Hair follicle dermal papilla cell (primary cell): Measurements from ENCODE around the gene PATE3. TPM values are rescaled to one million over a fixed set of nuclear protein-coding genes. Genes with fewer than 3 reads are reported as not detected.

Experiments used
- total RNA-seq: library from RNA; depleted of rRNA; stranded (reverse); fragments of >200 nt; gene quantifications from 2 replicates; pipeline ENCODE4 v1.2.3, GENCODE V29; 2012

Gene PATE3
- not detected in 2 replicates for total RNA-seq

DNA sequence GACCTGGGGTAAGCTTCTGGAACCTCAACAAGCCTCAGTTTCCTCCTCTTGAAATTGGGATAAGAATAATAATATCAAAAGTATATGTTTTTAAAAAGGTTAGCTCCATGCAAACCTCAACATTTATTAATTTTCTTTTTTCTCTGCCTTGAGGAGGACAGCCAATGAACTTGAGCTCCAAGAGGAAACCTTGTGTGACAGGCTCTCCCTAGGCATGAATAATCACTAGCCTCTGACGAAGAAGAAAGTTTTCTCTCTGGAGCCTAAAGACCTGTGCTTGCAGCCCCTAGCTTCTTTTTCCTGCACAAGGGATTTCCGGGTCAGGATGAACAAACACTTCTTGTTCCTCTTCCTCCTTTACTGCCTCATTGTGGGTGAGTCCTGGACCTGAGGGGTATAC is at the start of gene PATE3:
TSS of gene PATE3 (plus strand) at position 301 of the 400 bp plus-strand sequence. CDS start at position 326, 25 bp downstream.

DNA sequence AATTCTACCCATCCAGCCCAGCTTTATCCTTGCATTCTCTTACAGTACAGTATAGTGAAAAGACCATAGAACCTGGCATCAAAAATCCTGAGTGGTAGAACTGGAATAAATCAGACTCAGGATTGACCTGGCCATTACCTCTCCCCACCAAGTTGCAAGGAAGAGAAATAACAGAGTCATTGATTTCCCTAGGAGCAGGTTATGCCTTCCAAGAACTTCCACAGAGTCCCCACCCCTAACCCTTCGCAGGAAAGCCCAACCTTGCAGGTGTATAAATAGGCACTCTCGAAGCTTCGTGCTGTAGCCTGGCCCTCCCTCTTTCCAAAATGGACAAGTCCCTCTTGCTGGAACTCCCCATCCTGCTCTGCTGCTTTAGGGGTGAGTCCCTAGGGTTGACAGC is 41.9 kb upstream of the PATE3 start, which contains the start of gene PATE1:
TSS of gene PATE1 (plus strand) at position 301 of the 400 bp plus-strand sequence. CDS start at position 327, 26 bp downstream.

GRCh38 chr11:125778728-125779127 is 9.2 kb upstream of the PATE3 start, which contains the start of gene PATE2:
TSS of gene PATE2 (minus strand) at chr11:125778828. CDS start at chr11:125778773, 55 bp downstream.

DNA sequence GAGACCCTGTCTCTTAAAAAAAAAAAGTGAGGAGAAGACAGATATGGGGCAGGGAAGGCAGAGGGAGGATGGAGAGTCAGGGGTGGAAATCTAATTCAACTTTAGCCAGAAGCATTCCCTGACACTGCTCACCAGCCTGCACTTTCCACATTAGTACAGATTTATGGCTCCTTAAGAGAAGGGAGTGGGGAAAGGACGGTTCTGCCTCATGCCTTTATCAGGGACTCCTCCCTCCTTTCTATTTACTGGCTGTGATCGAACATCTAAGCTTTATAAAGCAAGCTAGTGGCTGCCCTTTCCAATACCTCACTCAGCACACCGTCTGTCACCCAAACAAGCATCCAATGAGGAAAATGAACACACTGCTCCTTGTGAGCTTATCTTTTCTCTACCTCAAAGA is 45.1 kb downstream of the PATE3 start, which contains the start of gene PATE4:
TSS of gene PATE4 (plus strand) at position 301 of the 400 bp plus-strand sequence. CDS start at position 345, 44 bp downstream.

Other genes with a start within 250 kb of the PATE3 start
- 65.8 and 70.9 TPM in 2 replicates for gene EI24, start 218.7 kb upstream of the PATE3 start, total RNA-seq
- gene STT3A, start 195.3 kb upstream of the PATE3 start, total RNA-seq: 249 and 266 TPM in 2 replicates
- 20.4 and 25.0 TPM in 2 replicates for gene CHEK1, start 163.0 kb upstream of the PATE3 start, total RNA-seq
- gene ACRV1, start 107.3 kb upstream of the PATE3 start, total RNA-seq: not detected in 2 replicates
- not detected in 2 replicates for gene PATE1, start 41.8 kb upstream of the PATE3 start, total RNA-seq
- not detected in 2 replicates for gene PATE2, start 9.3 kb upstream of the PATE3 start, total RNA-seq
- not detected in 2 replicates for gene PATE4, start 45.2 kb downstream of the PATE3 start, total RNA-seq
- gene HYLS1, start 99.5 kb downstream of the PATE3 start, total RNA-seq: 5.8 and 7.3 TPM in 2 replicates
- 8.3 and 10.7 TPM in 2 replicates for gene PUS3, start 115.1 kb downstream of the PATE3 start, total RNA-seq
- gene DDX25, start 116.4 kb downstream of the PATE3 start, total RNA-seq: 0.16 TPM in 1 of 2 replicates, not detected in the other
- gene VSIG10L2, start 157.9 kb downstream of the PATE3 start, total RNA-seq: under 0.01 and 0.36 TPM in 2 replicates